HuH-7.5 (cell line): ENCODE measurements around the gene TMEM109.

Experiments
- DNase-seq: peaks from one replicate; pipeline ENCODE4 v3.0.0; 2011; ENCODE audit warnings: low spot score

The TMEM109 gene

DNA sequence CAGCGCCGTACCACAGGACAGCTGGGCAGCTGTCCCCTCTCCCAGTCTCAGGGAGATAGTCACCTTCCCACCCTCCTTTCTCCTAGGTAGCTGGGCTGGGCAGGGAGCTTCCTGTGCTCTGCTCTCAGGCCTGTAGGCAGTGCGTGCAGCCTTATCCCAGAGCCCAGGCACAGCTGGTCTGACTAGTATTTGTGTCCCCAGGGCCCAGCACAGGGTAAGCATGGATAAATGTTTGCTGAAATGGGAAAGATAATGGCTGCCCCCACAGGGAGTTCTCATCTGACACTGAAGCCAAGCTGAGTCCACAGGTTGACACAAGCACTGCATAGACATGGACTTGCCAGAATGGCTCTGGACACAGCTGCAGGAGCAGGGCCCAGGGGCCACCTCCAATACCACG lies 28.3 kb downstream of the TMEM109 start:
- DNase-seq = no peak

DNA sequence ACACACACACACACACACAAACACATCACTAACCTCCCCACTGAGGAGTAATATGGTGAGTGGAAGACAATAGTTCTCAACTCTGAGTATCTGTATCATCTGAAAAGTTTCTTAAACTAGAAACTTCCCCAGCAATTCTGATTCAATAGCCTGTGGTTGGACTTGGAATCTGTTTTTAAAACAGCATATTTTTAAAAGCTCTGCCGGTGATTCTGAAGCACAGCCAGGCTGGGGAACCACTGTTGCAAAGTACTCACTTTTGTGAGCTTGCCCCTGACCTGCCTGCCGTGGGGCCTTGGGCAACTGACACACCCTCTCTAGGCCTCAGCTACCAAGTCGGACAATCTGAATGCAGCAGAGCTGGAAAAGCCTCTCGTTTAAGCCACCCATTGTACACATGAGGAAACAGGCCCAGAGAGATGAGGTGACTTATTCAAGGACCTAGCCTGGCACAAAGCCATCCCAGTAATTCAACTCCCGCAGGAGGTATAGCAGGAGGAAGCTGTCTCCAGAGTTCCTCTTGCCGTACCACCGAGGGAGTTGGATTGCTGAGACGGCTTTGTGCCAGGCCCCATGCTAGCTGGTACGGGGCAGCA lies 29.1 kb downstream of the TMEM109 start:
- no peak for DNase-seq

DNA sequence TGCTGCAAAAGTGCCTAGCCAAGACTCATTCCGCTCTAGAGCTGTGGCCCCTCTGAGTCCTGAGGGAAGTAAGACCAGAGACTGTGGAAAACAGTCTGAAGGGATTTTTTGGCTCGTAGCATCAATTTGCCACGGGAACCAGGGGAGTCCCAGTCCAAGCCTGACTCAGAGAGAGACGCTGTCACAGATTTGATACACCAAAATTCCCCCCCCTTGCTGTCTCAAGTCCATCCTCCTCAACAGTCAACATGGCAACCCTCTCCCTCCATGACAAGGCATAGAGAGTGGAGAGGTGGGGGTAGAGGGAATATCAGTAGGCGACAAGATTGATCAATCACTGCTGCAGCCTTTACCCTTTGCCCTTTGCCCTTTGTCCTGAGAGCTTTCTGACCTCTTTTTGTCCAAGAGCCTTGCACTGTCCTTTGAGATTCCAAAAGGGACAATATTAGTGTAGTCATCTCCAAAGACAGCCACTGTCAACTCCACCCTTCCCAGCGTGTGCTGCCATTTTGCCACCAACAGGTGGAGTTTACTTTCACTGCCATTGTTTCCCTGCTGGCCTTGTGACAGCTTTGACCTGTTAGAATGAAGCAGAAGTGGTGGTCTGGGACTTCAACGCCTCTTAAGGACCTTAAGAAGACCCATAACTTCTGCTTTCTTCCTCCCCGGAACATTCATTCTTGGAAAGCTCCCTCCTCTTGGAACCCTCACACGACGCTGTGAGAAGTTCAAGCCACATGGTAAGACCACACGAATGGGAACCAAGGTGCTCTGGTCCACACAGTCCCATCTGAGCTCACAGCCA lies 30.7 kb downstream of the TMEM109 start:
- DNase-seq = no peak

GRCh38 chr11:60945295-60945667 lies 31.3 kb downstream of the TMEM109 start:
- DNase-seq = no peak

GRCh38 chr11:60946601-60947264 lies 32.8 kb downstream of the TMEM109 start:
- DNase-seq = no peak

GRCh38 chr11:60947700-60948099 lies 33.7 kb downstream of the TMEM109 start:
- no peak for DNase-seq

DNA sequence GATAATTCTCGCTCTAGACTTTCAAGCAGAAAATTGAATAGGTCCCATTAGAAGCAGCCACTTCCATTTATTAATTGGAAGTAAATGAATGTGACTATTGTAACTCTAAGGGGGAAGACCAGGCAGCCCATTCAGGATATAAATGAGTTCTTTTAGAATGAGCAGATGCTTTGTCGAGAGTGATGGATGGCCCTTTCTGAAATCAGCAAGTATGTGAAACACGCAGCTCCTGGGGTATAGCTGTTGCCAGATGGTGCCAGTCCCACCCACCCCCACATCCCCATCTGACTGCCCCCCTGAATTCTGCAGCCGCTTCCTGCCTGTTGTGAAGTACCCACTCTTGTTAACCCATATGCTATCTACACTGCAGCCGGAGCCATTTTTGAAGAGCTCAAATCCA lies 34.3 kb downstream of the TMEM109 start:
- DNase-seq = no peak

DNA sequence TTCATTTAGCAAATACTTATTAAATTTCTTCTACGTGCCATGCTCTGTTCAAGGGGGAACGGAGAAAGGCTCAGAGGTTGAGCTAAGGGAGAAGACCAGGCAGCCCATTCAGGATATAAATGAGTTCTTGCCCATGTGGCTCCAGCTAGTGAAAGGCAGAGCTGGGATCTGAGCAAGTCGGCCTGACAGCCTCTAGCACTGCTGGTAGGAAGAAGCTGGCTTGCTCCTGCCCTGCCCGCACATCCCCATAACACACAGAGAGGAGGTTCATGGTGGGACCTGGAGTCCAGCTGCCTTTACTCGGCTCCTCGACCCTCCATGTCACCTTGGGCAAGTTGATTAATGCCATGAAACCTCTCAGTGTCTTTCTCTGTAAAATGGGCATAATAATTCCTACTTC lies 36.1 kb downstream of the TMEM109 start:
- DNase-seq = no peak

DNA sequence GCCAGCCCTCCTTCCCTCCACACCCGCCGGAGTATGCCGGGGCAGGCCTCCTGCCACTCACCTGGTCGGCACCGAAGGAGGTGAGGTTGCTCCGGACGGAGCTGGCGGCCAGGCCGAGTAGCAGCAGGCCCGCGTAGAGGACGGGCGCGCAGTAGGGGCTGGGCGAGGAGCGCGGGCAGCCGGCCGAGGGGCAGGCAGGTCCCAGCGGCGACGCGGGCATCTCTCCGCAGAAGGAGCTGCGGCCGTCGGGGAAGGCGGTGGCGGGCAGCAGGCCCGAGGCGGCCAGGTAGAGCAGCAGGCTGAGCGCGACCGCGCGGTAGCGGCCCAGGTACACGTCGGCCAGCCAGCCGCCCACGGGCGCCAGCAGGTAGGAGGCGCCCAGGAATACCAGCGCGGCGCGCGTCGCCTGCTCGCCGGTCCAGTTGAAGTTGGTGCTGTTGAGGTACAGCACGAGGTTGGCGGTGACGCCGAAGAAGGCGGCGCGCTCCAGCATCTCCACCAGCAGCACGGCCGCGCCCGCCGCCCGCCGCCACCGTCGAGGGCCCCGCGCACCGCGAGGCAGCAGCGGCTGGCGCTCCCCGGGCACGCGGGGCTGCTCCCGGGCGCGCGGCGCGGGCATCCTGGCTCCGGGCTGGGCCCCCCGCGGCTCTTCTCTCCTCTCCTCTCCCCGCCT lies 37.1 kb downstream of the TMEM109 start:
- no peak for DNase-seq

DNA sequence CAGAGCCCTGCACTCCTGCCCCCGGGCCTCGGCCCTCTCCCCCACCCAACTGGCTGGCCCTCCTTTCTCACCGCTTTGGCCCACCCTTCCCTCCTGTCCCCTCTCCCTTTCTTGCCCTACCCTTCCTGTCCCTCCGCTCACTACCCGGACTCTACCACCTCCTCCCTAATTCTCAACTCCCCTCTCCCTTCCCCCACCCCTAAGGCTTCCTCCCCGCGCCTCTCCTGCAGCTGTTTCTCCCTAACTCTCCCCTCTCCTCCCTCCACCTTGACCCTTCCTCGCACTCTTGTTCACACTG lies 37.6 kb downstream of the TMEM109 start:
- DNase-seq = no peak

DNA sequence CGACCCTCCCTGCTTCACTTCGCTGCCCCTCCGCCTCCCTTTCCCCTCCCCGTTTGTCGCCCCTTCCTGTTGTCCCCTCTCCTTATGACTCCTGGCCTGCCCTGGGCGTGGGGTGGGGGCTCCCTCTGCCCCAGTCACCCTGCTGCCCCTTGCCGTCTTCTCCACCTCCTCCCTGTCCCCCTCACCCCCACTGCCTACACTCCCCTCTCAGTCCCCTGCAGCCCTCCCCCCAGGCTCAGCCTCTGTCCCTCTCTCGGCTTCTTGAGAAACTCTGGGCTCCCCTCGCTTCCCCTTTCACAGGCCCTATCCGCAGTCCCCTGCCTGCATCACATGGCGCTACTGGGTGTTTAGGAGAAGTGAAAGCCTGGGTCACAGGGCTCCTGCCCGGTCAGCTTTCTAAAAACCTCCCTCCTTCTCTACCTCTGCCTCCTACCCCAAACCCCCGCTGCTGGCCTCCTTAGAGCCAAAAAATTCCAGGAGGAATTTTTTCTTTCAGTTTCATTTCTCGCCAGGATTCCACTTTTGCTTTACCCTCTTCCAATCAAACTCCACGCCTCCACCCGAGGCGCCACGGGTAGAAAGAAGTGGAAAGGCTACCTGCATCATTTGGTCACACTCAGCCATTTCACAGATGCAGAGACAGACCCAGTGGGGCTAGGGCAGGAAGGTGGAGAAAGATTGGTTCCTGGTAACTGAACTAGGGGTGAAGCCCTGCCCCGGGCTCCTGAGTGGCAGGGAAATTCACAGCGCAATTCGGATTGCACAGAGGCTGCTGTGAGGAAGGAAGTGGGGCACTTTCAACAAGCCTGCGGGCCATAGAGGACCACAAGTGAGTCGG lies 38.2 kb downstream of the TMEM109 start, which contains the start of gene SLC15A3:
Gene SLC15A3 (minus strand): TSS at position 273 of the 838 bp plus-strand sequence. CDS start 625 bp downstream, outside the sequence.
- DNase-seq = no peak

DNA sequence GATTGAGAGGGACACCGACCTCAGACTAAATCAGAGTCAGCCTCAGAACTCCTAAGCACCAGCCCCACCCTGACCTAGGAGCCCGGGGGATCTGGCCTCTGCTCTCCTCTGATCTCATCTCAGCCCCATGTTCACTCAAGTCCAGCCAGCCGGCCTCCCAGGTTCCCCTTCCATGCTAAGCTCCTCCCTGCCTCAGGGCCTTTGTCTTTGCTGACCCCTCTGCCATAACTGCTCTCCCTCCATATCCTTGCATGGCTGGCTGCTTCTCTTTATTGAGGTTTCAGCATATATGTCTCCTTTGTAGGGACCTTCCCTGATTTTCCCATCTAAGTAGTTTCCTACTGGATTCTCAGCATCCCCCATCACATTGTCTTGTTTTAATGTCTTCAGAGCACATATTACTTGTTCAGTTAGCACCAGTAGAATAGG lies 38.8 kb downstream of the TMEM109 start:
- DNase-seq = no peak

GRCh38 chr11:60953781-60954180 lies 39.8 kb downstream of the TMEM109 start:
- DNase-seq = no peak

DNA sequence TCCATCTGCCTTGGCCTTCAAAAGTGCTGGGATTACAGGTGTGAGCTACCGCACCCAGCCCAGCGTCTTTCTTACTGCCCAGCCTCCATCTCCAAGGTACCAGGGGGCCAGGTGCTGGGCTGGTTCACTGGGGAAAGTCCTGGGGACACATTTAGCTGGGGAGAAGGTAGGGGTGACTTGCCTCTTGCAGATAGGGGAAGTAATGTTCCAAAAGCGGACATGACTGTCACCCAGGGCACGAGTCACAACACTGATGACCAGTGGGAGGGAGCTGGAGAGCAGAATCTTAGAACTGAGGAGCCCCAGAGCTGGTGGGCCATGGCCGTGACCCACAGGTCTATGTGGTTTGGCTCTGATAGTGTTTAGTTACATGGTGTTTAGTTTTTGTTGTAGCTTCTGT lies 40.5 kb downstream of the TMEM109 start:
- no peak for DNase-seq

GRCh38 chr11:60955571-60955970 lies 41.6 kb downstream of the TMEM109 start:
- DNase-seq = no peak

DNA sequence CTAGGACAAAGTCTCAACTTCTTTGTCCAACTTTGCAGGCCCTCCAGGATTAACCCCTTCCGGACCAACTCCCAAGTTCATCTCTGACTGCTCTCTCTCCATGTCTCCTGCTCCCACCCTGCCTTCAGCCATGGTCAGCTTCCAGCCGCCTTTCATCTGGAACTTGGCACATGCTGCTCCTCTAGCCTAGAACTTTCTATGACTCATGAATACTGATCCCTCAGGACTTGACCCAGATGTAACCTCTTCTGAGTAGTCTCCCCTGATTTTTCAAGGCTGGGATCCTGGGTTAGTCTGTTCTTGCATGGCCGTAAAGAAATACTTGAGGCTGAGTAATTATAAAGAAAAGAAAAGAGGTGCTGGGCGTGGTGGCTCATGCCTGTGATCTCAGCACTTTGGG lies 43.2 kb downstream of the TMEM109 start:
- DNase-seq = no peak

GRCh38 chr11:60959431-60959830 lies 45.5 kb downstream of the TMEM109 start:
- DNase-seq = no peak

GRCh38 chr11:60960405-60960804 lies 46.4 kb downstream of the TMEM109 start:
- DNase-seq = no peak

DNA sequence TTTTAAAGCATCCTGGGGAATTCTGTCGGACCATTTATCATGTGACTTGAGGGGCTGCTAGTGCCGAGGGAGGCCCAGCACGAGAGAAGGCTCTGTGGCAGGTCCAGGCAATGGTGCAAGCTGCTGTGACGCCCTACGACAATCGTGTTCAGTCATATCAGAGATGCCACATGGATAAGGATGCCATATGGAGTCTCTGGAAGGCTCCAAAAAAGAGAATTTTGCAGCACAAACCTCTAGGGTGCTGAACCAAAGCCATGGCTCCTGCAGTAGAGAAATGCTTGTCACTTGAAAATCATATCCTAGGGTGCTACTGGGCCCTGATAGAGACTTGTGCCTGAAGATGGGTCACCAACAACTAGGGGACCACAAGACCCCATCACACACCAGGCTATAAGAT lies 50.8 kb downstream of the TMEM109 start:
- no peak for DNase-seq

- DNase-seq = no peak
Measured at GRCh38 chr11:60966890-60967289, 52.9 kb downstream of the TMEM109 start.

DNA sequence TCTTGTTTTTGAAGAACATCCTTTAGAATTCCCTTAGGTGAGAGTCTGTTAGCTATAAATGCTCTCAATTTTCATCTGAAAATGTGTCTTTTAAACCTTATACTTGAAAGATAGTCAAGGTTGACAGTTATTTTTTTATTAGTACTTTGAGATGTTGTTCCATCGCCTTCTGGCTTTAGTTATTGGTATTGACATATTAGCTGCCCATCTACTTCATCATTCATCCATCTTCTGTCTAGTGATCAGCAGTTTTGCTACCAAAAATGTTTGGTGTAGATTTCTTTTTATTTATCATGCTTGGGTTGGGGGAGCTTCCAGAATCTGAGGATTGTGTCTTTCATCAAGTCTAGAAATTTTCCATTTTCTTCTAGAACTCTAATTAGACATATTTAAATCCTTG lies 54.3 kb downstream of the TMEM109 start:
- no peak for DNase-seq

GRCh38 chr11:60970369-60970774 lies 56.4 kb downstream of the TMEM109 start:
- peak; percentile 74 for DNase-seq
